GM12878 (cell line): Measurements from ENCODE around the gene CD96. TPM values are rescaled to one million over a fixed set of nuclear protein-coding genes. Genes with fewer than 3 reads are reported as not detected.

Experiments used
- ATAC-seq: fragments of 200-7000 bp; cut with Tn5 transposase; 3 replicates; pipeline ENCODE4 v1.9.1; 2020; ENCODE audit warnings: mild to moderate bottlenecking, moderate library complexity
- BruUV-seq: library from RNA; stranded (reverse); fragments of 400-500 nt; replicated peaks from 2 replicates; lab custom pipeline; 2021; lab: Mats Ljungman, UMichigan
- CTCF ChIA-PET: fragments of 300-600 bp; sonication (Branson Sonifier 250); formaldehyde crosslinking; extraction: SDS; loops from one replicate; lab custom pipeline; 2021; ENCODE audit warnings: inconsistent platforms; lab: Yijun Ruan, JAX
- POLR2A ChIA-PET: fragments of 350-600 bp; formaldehyde crosslinking; extraction: SDS; loops from one replicate; lab custom pipeline; 2021; ENCODE audit warnings: inconsistent platforms; lab: Charles Lee
- RAD21 ChIA-PET: fragments of 300-600 bp; sonication (Branson Sonifier 250); formaldehyde crosslinking; loops from one replicate; lab custom pipeline; 2023; ENCODE audit warnings: antibody characterized with exemption; ENCODE audit not compliant: unreplicated experiment; lab: Charles Lee
- SMC1A ChIA-PET: fragments of 300-600 bp; sonication (Branson Sonifier 250); formaldehyde crosslinking; loops from one replicate; lab custom pipeline; 2023; ENCODE audit not compliant: unreplicated experiment, uncharacterized antibody; lab: Charles Lee
- DNase-seq: peaks from one replicate; pipeline ENCODE4 v3.0.0-alpha.2; 2011; ENCODE audit warnings: low read depth, low spot score
- FAIRE-seq: peaks from 3 replicates; lab custom pipeline; 2011; peaks lifted over from hg19 to GRCh38; lab: Jason Lieb, UNC
- H2AFZ ChIP-seq: 2 replicates; pipeline ENCODE4 v1.6.0; 2011; ENCODE audit warnings: low read depth, low read length, control low read depth; ENCODE audit not compliant: control insufficient read depth
- H3K27ac ChIP-seq: 2 replicates; pipeline ENCODE4 v1.5.1; 2011; ENCODE audit warnings: control low read depth; ENCODE audit not compliant: control insufficient read depth, insufficient read depth
- H3K27me3 ChIP-seq, 2 experiments: replicated peaks in 1 of 2; 2 replicates each; pipeline versions ENCODE4 v1.6.0 to v1.6.1; 2011; ENCODE audit warnings: low read length in 1 of 2; ENCODE audit not compliant: control insufficient read depth in 2 of 2, insufficient read depth in 2 of 2
- H3K36me3 ChIP-seq, 2 experiments: 2 replicates each; pipeline ENCODE4 v1.5.1; 2011; ENCODE audit warnings: low read length in 1 of 2; ENCODE audit not compliant: control insufficient read depth in 2 of 2, insufficient read depth in 2 of 2
- H3K4me1 ChIP-seq: 2 replicates; pipeline ENCODE4 v1.6.1; 2011; ENCODE audit warnings: mild to moderate bottlenecking, low read length, moderate library complexity, mixed read lengths; ENCODE audit not compliant: control insufficient read depth, insufficient read depth
- H3K4me2 ChIP-seq: 2 replicates; pipeline ENCODE4 v1.6.0; 2011; ENCODE audit warnings: control low read depth; ENCODE audit not compliant: control insufficient read depth, insufficient read depth
- H3K4me3 ChIP-seq: fragments of 200-600 bp; sonication (generic); 2 replicates; pipeline ENCODE4 v1.5.1; 2016
- H3K79me2 ChIP-seq: 2 replicates; pipeline ENCODE4 v1.6.0; 2011; ENCODE audit warnings: low read length; ENCODE audit not compliant: control insufficient read depth, insufficient read depth
- H3K9ac ChIP-seq: 2 replicates; pipeline ENCODE4 v1.8.0; 2011; ENCODE audit warnings: low read length, control low read depth, mixed read lengths; ENCODE audit not compliant: control insufficient read depth, insufficient read depth
- H3K9me3 ChIP-seq: replicated peaks from 3 replicates; pipeline ENCODE4 v1.5.1; 2011; ENCODE audit warnings: mild to moderate bottlenecking, low read length; ENCODE audit not compliant: control insufficient read depth, insufficient read depth
- H4K20me1 ChIP-seq: 2 replicates; pipeline ENCODE4 v1.6.0; 2011; ENCODE audit not compliant: control insufficient read depth, insufficient read depth
- CHD4 ChIP-seq: fragments of 200-600 bp; sonication (generic); IDR thresholded peaks from 2 replicates; pipeline ENCODE4 v1.6.1; 2016; ENCODE audit warnings: mild to moderate bottlenecking
- EGR1 ChIP-seq, 2 experiments: IDR thresholded peaks; 1 replicate in 1 of 2; 2 replicates in 1 of 2; pipeline ENCODE4 v1.6.1; 2011 to 2012; ENCODE audit warnings: low read depth in 2 of 2, low read length in 2 of 2, borderline replicate concordance in 1 of 2, mild to moderate bottlenecking in 1 of 2, moderate library complexity in 1 of 2
- ETV6 ChIP-seq, 2 experiments: fragments of 450-650 bp in 1 of 2; IDR thresholded peaks in 1 of 2; conservative IDR thresholded peaks in 1 of 2; 2 replicates each; pipeline ENCODE4 v1.6.1; 2014; ENCODE audit warnings: antibody characterized with exemption in 1 of 2, borderline replicate concordance in 1 of 2, low read depth in 1 of 2, mild to moderate bottlenecking in 1 of 2, moderate library complexity in 1 of 2
- IRF4 ChIP-seq: IDR thresholded peaks from 2 replicates; pipeline ENCODE4 v1.6.1; 2011; ENCODE audit warnings: low read depth, low read length
- NFIC ChIP-seq: IDR thresholded peaks from 2 replicates; pipeline ENCODE4 v1.6.1; 2012; ENCODE audit warnings: low read depth, mild to moderate bottlenecking, inconsistent platforms, low read length, moderate library complexity
- PAX8 ChIP-seq: fragments of 450-650 bp; IDR thresholded peaks from 2 replicates; pipeline ENCODE4 v1.6.1; 2017; ENCODE audit warnings: mild to moderate bottlenecking, moderate library complexity
- RELA ChIP-seq: fragments of 450-650 bp; IDR thresholded peaks from 2 replicates; pipeline ENCODE4 v1.8.0; 2014; ENCODE audit warnings: borderline replicate concordance; ENCODE audit not compliant: partially characterized antibody
- RUNX3 ChIP-seq: IDR thresholded peaks from 2 replicates; pipeline ENCODE4 v1.6.1; 2012; ENCODE audit warnings: low read length, inconsistent platforms
- SIN3A ChIP-seq: IDR thresholded peaks from 2 replicates; pipeline ENCODE4 v1.6.1; 2012; ENCODE audit warnings: low read depth, low read length, improper control_type of control experiment
- SP1 ChIP-seq: IDR thresholded peaks from one replicate; pipeline ENCODE4 v1.6.1; 2011; ENCODE audit warnings: low read depth, low read length
- SPI1 ChIP-seq: IDR thresholded peaks from 2 replicates; pipeline ENCODE4 v1.6.1; 2011; ENCODE audit warnings: low read depth, mild to moderate bottlenecking, low read length, moderate library complexity, borderline replicate concordance; ENCODE audit not compliant: insufficient read depth
- TCF12 ChIP-seq: IDR thresholded peaks from 2 replicates; pipeline ENCODE4 v1.6.1; 2011; ENCODE audit warnings: low read depth, mild to moderate bottlenecking, low read length
- ZBTB33 ChIP-seq: fragments of 450-650 bp; IDR thresholded peaks from 2 replicates; pipeline ENCODE4 v1.6.1; 2017; ENCODE audit warnings: mild to moderate bottlenecking
- ZNF207 ChIP-seq: fragments of 450-650 bp; IDR thresholded peaks from 2 replicates; pipeline ENCODE4 v1.6.1; 2014; ENCODE audit warnings: antibody characterized with exemption, mild to moderate bottlenecking, borderline replicate concordance
- ZNF622 ChIP-seq: fragments of 450-650 bp; IDR thresholded peaks from 2 replicates; pipeline ENCODE4 v1.6.1; 2017; ENCODE audit warnings: mild to moderate bottlenecking, inconsistent platforms
- WGBS: methylation state at CpG from one replicate; pipeline ENCODE4 v1.1.6; 2016; ENCODE audit warnings: low lambda C conversion rate; ENCODE audit not compliant: insufficient replicate concordance, insufficient coverage; ENCODE audit errors: missing lambda C conversion rate; 5-methylcytosine and 5-hydroxymethylcytosine counted together
- in situ Hi-C: fragments of 300-500 bp; cut with MboI; formaldehyde crosslinking; loops from 9 replicates; pipeline ENCODE4 v1.14.3; 2018; ENCODE audit warnings: mixed read lengths
- intact Hi-C: fragments of 100-400 bp; cut with micrococcal nuclease; formaldehyde crosslinking; loops from one replicate; pipeline ENCODE4 v1.14.2; 2022; ENCODE audit not compliant: unreplicated experiment
- polyA plus RNA-seq, 11 experiments: library from polyadenylated mRNA; depleted of rRNA in 4 of 11; unstranded in 6 of 11; stranded (reverse) in 5 of 11; fragments of >200 nt; fragmentation: Nextera tagmentation in 4 of 11; fragmentation: Illumina TruSeq in 1 of 11; extraction: Ambion mirVana in 4 of 11; extraction: Trizol in 1 of 11; gene quantifications; 1 replicate in 1 of 11; 2 replicates in 10 of 11; pipeline versions ENCODE4 v1.2.1 to v1.2.3, GENCODE V29; 2011 to 2016; ENCODE audit warnings: inconsistent platforms in 2 of 11, missing spikeins in 2 of 11, low read depth in 1 of 11
- total RNA-seq, 4 experiments: library from RNA; depleted of rRNA in 3 of 4; stranded (reverse); fragments of >200 nt in 3 of 4; fragmentation: Illumina TruSeq in 1 of 4; extraction: Trizol in 1 of 4; gene quantifications; 2 replicates each; pipeline versions ENCODE4 v1.2.1 to v1.2.3, GENCODE V29; 2013 to 2021
- TF ChIP-seq, protein P1 (sequence below): IDR thresholded peaks from 2 replicates; pipeline ENCODE4 v1.6.1; 2011; ENCODE audit warnings: low read depth, mild to moderate bottlenecking, low read length, moderate library complexity, borderline replicate concordance; ENCODE audit errors: extremely low read depth

The CD96 gene
- total and polyA plus RNA-seq, 10 of the 15 experiments (the other 5 are each of a cell fraction or from before 2014, with no cell fraction given): 0.13 to 10.1 (median 0.47) TPM

DNA sequence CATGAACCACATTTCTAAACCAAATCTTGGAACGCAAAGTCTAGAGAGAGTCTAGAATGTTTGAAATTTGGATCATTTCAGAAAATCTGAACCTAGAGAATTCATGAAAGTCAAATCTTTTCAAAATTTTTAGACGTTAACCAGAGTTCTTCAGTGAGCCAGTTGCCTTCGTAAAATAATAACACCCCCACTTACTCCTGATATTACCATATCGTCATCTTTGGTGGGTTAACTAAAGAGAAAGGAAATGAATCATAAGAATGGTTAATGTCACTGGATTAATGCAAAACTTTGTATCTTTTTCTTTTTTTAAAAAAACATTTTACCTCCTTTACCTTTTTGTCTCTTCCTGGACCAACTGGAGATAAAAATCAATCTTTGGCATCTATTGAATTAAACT, 54.3 kb downstream of the CD96 start:
- ChIA-PET RAD21 (no interaction called here), POLR2A (no interaction called here), CTCF (no interaction called here), SMC1A (no interaction called here)
- Histone ChIP-seq H3K36me3 (no peaks in the 10 kb centered on the region), H3K27ac (no peak overlapping the region), H3K27me3 (no peaks in the 10 kb centered on the region), H3K9ac (no peak overlapping the region), H2AFZ (no peak overlapping the region), H3K9me3 (no peaks in the 10 kb centered on the region), H3K4me3 (no peak overlapping the region), H4K20me1 (no peaks in the 10 kb centered on the region), H3K4me1 (no peaks in the 10 kb centered on the region), H3K4me2 (no peak overlapping the region), H3K79me2 (no peaks in the 10 kb centered on the region)
- no TSS peak for BruUV-seq
- in situ Hi-C loops (no loop called here), intact Hi-C loops (no loop called here)
- ATAC-seq (no peak), FAIRE-seq (no peak), DNase-seq (no peak)
- WGBS: 50% methylated on average over 4 of the region's 4 CpGs
- TF ChIP-seq TCF12: no peak
- TF ChIP-seq ZNF622: no peak
- no peak for TF ChIP-seq PAX8
- no peak for TF ChIP-seq CHD4
- no peak for TF ChIP-seq ZBTB33
- no peak for TF ChIP-seq RUNX3
- no peak for TF ChIP-seq ETV6 (conservative IDR thresholded peaks at IDR 0.05 in 1 of 2, IDR thresholded peaks at IDR 0.05 in 1 of 2; ENCODE audit: borderline replicate concordance in 1 of 2, low read depth in 1 of 2)
- TF ChIP-seq, protein P1, sequence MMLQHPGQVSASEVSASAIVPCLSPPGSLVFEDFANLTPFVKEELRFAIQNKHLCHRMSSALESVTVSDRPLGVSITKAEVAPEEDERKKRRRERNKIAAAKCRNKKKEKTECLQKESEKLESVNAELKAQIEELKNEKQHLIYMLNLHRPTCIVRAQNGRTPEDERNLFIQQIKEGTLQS: no peak
- no peak for TF ChIP-seq ZNF207
- no peak for TF ChIP-seq SIN3A
- no peak for TF ChIP-seq EGR1 (IDR thresholded peaks at IDR 0.05; ENCODE audit: borderline replicate concordance in 1 of 2, low read depth in 2 of 2, low read length in 2 of 2)
- TF ChIP-seq NFIC: no peak
- TF ChIP-seq SP1: no peak
- no peak for TF ChIP-seq RELA
- TF ChIP-seq IRF4: no peak
- no peak for TF ChIP-seq SPI1
